ENCODE measurements around the gene MLLT6. TPM values are rescaled to one million over a fixed set of nuclear protein-coding genes. Genes with fewer than 3 reads are reported as not detected.

Gene MLLT6
- total and polyA plus RNA-seq, 2 of the 13 experiments (the other 11 are each of a cell fraction or from before 2014, with no cell fraction given), result 50.7 to 69.5 TPM

DNA sequence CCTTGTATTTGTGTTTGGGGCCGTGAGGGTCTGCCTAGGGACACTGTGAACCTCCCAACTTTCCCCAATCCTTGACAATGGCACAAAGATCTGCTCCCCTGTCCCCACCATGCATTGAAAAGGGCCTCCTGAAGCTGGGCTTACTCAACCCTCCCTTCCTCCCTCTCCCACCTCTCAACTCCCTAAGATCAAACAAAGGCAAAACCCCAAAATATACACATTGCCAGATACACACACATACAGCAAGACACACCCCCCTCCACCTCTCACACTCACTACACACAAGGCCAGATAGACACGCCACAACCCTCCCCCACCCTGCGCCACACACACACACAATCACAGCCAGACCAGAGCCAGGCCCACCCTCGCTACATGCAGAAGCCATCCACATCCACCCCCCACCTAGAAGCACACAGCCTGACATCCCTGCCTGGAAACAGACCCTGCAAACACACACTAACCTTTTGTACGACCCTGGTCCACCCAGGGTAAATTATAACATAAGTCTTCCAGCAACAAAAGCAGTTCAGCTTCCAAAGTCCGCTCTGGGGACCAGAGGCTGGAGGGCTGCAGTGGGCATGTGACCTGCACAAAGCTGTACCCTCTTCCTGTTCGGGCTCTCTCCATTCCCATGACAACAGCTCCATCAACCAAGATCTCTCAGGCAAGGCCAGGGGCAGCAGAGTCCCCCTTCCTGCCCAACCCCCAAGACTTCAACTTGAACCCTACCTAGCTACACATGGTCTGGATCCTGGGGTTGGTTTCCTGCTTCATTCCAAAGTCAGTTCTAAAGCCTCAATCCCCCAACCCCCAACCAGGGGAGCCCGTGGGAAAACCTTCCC lies 41.2 kb downstream of the MLLT6 start (continued):
- TF ChIP-seq, protein P1, sequence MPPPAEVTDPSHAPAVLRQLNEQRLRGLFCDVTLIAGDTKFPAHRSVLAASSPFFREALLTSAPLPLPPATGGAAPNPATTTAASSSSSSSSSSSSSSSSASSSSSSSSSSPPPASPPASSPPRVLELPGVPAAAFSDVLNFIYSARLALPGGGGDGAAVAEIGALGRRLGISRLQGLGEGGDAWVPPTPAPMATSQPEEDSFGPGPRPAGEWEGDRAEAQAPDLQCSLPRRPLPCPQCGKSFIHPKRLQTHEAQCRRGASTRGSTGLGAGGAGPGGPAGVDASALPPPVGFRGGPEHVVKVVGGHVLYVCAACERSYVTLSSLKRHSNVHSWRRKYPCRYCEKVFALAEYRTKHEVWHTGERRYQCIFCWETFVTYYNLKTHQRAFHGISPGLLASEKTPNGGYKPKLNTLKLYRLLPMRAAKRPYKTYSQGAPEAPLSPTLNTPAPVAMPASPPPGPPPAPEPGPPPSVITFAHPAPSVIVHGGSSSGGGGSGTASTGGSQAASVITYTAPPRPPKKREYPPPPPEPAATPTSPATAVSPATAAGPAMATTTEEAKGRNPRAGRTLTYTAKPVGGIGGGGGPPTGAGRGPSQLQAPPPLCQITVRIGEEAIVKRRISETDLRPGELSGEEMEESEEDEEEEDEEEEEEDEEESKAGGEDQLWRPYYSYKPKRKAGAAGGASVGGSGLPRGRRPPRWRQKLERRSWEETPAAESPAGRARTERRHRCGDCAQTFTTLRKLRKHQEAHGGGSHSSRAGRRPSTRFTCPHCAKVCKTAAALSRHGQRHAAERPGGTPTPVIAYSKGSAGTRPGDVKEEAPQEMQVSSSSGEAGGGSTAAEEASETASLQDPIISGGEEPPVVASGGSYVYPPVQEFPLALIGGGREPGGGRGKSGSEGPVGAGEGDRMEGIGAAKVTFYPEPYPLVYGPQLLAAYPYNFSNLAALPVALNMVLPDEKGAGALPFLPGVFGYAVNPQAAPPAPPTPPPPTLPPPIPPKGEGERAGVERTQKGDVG (CRISPR knock-in tag; IDR thresholded peaks at IDR 0.05; ENCODE audit: borderline replicate concordance), result no peak
- TF ChIP-seq ZNF549 (CRISPR knock-in tag; IDR thresholded peaks at IDR 0.05), result no peak
- no peak for TF ChIP-seq NFATC3 (CRISPR knock-in tag; IDR thresholded peaks at IDR 0.05)
- no peak for TF ChIP-seq ZNF251 (CRISPR knock-in tag; IDR thresholded peaks at IDR 0.05)
- TF ChIP-seq SAFB2 (CRISPR knock-in tag; IDR thresholded peaks at IDR 0.05; ENCODE audit: borderline replicate concordance, low read depth), result no peak
- TF ChIP-seq, protein P2, sequence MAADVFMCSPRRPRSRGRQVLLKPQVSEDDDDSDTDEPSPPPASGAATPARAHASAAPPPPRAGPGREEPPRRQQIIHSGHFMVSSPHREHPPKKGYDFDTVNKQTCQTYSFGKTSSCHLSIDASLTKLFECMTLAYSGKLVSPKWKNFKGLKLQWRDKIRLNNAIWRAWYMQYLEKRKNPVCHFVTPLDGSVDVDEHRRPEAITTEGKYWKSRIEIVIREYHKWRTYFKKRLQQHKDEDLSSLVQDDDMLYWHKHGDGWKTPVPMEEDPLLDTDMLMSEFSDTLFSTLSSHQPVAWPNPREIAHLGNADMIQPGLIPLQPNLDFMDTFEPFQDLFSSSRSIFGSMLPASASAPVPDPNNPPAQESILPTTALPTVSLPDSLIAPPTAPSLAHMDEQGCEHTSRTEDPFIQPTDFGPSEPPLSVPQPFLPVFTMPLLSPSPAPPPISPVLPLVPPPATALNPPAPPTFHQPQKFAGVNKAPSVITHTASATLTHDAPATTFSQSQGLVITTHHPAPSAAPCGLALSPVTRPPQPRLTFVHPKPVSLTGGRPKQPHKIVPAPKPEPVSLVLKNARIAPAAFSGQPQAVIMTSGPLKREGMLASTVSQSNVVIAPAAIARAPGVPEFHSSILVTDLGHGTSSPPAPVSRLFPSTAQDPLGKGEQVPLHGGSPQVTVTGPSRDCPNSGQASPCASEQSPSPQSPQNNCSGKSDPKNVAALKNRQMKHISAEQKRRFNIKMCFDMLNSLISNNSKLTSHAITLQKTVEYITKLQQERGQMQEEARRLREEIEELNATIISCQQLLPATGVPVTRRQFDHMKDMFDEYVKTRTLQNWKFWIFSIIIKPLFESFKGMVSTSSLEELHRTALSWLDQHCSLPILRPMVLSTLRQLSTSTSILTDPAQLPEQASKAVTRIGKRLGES (CRISPR knock-in tag; IDR thresholded peaks at IDR 0.05; ENCODE audit: borderline replicate concordance), result no peak
- TF ChIP-seq, protein P3, sequence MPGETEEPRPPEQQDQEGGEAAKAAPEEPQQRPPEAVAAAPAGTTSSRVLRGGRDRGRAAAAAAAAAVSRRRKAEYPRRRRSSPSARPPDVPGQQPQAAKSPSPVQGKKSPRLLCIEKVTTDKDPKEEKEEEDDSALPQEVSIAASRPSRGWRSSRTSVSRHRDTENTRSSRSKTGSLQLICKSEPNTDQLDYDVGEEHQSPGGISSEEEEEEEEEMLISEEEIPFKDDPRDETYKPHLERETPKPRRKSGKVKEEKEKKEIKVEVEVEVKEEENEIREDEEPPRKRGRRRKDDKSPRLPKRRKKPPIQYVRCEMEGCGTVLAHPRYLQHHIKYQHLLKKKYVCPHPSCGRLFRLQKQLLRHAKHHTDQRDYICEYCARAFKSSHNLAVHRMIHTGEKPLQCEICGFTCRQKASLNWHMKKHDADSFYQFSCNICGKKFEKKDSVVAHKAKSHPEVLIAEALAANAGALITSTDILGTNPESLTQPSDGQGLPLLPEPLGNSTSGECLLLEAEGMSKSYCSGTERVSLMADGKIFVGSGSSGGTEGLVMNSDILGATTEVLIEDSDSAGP (CRISPR knock-in tag; IDR thresholded peaks at IDR 0.05; ENCODE audit: borderline replicate concordance), result peak; percentile 41
- no peak for TF ChIP-seq ZNF3 (CRISPR knock-in tag; IDR thresholded peaks at IDR 0.05)
- TF ChIP-seq SRF (IDR thresholded peaks at IDR 0.05; ENCODE audit: low read depth, low read length), result no peak
- TF ChIP-seq ZNF296 (CRISPR knock-in tag; conservative IDR thresholded peaks at IDR 0.05), result no peak
- 0 out of 2 replicates have a peak, but pooled peaks have one; percentile 50 for TF ChIP-seq ZMAT3 (CRISPR knock-in tag; conservative IDR thresholded peaks at IDR 0.05)
- no peak for TF ChIP-seq ZNF343 (CRISPR knock-in tag; IDR thresholded peaks at IDR 0.05)
- no peak for TF ChIP-seq NR3C1 (CRISPR knock-in tag; IDR thresholded peaks at IDR 0.05)
- TF ChIP-seq, protein P4, sequence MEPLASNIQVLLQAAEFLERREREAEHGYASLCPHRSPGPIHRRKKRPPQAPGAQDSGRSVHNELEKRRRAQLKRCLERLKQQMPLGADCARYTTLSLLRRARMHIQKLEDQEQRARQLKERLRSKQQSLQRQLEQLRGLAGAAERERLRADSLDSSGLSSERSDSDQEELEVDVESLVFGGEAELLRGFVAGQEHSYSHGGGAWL (CRISPR knock-in tag; IDR thresholded peaks at IDR 0.05), result no peak
- TF ChIP-seq ZFP82 (CRISPR knock-in tag; IDR thresholded peaks at IDR 0.05; ENCODE audit: borderline replicate concordance), result 0 out of 2 replicates have a peak, but pooled peaks have one; percentile 55
- TF ChIP-seq ZNF737 (CRISPR knock-in tag; IDR thresholded peaks at IDR 0.05; ENCODE audit: borderline replicate concordance), result no peak
- TF ChIP-seq, protein P5, sequence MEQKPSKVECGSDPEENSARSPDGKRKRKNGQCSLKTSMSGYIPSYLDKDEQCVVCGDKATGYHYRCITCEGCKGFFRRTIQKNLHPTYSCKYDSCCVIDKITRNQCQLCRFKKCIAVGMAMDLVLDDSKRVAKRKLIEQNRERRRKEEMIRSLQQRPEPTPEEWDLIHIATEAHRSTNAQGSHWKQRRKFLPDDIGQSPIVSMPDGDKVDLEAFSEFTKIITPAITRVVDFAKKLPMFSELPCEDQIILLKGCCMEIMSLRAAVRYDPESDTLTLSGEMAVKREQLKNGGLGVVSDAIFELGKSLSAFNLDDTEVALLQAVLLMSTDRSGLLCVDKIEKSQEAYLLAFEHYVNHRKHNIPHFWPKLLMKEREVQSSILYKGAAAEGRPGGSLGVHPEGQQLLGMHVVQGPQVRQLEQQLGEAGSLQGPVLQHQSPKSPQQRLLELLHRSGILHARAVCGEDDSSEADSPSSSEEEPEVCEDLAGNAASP (CRISPR knock-in tag; IDR thresholded peaks at IDR 0.05; ENCODE audit: borderline replicate concordance), result no peak; the same call in 1 of the 2 replicates
- no peak for TF ChIP-seq SUZ12 (IDR thresholded peaks at IDR 0.05; ENCODE audit: low read depth, low read length)
- TF ChIP-seq TBX2 (CRISPR knock-in tag; IDR thresholded peaks at IDR 0.05; ENCODE audit: borderline replicate concordance), result peak; percentile 43; the same call in 1 of the 2 replicates

All from HepG2 (cell line).